A204.1 (cell line): ENCODE results near the gene PNLIPRP3.
"Not testable (repeated sequence)": the region's sequence is repeated elsewhere in the genome, so short reads cannot be mapped to it uniquely, and the experiment has no call there.

Source experiments
- FAIRE-seq: peaks from 2 replicates; lab custom pipeline; 2012; peaks lifted over from hg19 to GRCh38; lab: Jason Lieb, UNC

PNLIPRP3 gene

DNA sequence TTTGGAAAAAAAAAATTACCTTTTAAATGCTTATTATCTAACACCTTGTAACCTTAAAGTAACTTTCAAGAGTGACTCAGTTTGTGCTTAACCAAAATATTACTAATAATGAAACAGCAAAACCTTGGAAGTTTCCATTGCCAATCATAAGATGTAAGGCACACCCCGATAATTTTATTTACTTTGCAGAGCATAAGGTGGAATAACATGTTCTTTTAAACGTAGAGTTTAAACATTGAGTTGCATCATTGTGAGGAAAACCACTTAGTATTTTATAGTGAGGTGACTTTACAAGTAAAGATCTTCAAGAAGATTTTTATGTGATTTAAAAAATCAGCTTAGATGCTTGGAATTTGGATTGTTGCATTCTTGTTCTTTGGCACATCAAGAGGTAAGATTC, at the start of gene PNLIPRP3:
TSS of gene PNLIPRP3 (plus strand) at position 177 of the 400 bp plus-strand sequence. CDS start at position 343, 166 bp downstream.
- FAIRE-seq, result no peak

DNA sequence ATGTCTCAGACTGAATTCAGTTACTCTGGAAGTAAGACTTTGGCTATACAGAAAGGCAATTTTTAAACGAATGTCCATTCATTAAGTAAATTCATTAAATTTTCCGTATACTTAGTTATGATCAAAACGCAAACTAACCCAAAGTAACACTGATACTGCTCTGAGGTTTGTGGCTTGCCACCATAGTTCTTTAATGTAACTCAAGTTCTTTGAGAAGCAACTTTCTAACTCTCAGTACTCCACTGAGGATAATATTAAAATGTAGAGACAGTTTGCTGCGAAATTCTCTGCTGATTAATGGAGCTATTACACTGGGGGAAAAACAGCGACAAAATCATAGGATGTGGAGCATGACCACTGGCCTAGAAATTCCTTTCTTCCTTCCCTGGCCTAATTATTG, 45.4 kb upstream of the PNLIPRP3 start:
- FAIRE-seq, result no peak

- no peak for FAIRE-seq
Observed at GRCh38 chr10:116385311-116385710, 42.3 kb upstream of the PNLIPRP3 start.

DNA sequence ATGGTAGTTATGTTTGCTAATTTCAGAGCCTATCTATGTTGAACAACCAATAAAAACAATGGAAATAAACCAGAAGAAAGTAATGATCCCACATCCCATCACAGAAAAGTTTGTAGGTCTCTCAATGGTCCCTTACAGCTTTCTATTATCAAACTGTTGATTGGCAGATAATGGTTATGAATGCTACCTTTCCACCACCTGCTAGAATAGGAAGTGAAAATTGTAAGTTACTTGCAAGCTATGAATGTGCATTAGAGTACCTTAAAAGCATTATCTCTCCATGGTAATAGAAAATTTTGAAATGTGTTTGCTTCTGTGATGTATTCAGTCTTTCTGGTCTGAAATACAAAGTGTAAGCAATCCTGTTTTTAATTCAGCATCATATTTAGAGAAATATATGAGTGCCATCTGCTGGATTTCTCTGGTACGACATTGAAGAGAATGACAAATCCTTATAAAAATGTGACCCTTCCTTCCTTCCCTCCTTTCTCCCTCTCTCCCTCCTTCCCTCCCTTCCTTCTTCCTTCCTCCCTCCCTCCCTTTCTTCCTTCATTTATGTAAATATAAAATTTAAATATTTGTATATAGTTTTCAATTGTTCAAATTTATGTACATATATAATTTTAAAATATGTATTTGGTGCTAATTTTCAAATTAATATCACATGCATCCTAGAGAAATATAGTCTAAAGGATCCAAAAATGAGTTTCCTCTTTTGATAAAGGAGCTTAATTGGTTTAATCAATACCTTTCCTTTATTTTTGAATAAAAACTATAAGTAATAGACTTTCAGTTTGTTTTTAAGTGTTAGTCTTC, 41.4 kb upstream of the PNLIPRP3 start:
- peak; percentile 94 for FAIRE-seq

GRCh38 chr10:116393246-116393831, 34.3 kb upstream of the PNLIPRP3 start:
- FAIRE-seq, result not testable (repeated sequence)

DNA sequence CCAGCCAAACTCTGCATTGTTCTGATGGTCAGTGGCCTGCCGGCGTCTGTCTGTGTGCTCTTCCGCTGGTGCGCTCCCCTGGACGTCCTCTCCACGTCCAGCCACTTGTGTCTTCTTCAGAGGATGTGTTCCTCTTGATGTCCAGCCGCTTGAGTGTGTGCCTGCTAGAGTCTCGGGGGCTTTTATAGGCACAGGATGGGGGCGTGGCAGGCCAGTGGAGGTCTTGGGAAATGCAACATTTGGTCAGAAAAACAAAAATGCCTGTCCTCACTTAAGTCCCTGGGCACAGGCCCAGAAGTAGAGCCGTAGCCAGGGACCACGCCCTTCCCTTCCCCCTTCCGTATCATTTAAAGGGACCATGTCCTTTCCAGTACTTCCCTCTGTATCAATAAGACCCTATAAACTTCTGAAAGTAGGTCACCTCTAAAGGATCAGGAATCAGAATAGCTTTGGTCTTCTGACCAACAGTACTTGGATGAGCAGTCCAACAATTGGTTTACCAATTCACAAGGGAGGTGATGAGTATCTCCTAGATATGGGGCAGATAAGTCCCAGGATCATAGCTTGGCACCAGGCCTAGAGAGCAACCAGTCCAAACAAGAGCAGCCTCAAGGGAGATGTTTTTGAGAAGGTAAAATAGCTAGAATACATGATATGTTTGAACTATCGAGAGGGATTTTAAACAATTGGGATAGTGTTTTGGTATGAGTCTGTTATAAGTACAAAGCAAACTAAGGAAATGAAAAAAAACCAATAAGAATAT, 32.2 kb upstream of the PNLIPRP3 start:
- no peak for FAIRE-seq

- no peak for FAIRE-seq
Observed at GRCh38 chr10:116398224-116398623, 29.4 kb upstream of the PNLIPRP3 start.

GRCh38 chr10:116402858-116403257, 24.8 kb upstream of the PNLIPRP3 start:
- FAIRE-seq, result peak; percentile 3

DNA sequence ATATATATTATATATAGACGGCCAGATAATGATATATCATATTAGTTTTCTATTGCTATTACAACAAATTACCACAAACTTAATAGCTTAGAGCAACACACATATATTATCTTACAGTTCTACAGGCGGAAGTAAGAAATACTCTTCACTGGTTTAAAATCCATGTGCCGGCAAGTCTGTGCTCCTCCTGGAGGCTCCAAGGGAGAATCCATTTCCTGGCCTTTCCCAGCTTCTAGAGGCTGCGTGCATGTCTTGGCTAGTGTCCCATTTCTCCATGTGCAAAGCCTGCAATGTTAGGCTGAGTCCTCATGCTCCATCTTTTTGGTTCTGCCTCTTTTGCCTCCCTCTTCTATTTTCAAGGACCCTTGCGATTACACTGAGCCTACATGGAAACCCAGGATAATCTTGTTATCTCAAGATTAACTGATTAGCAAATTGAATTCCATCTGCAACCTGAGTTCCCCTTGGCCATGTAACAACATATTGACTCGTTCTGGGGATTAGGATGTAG, 23.9 kb upstream of the PNLIPRP3 start:
- no peak for FAIRE-seq

GRCh38 chr10:116408719-116409118, 18.9 kb upstream of the PNLIPRP3 start:
- no peak for FAIRE-seq

DNA sequence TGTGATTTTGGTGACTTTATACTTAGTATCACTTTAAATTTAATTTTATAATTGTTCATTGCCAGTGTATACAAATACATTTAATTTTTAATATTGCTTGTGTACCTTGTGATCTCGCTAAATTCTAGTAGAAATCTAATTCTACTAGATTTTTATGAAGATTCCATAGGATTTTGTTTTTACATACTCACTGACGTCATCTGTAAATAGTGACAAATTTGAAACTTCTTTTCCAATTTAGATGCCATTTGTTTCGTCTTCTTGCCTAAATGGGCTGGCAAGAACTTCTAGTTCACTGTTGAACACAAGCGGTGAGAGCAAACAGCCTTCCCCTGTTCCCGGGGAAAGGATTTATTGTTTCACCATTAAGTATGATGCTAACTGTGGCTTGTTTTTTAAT, 17.3 kb upstream of the PNLIPRP3 start:
- FAIRE-seq, result no peak

DNA sequence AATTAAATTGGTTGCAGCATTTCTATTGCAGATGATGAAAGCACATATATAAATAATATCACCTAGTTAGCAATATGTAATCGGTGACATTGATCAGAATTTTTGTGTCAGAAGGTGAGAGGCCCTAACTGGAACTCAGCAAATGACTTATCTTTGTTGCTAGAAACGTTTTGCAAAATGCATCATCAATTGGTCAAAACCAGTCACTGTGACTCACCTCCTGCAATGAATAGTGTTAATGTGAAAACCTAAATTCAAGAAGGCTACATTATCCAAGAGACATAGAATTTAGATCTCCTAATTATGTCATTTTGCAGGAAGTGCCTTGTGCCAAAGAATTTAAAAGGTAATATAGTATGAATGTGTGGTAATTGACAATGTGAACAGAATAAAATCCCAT, 9.8 kb upstream of the PNLIPRP3 start:
- FAIRE-seq, result no peak

DNA sequence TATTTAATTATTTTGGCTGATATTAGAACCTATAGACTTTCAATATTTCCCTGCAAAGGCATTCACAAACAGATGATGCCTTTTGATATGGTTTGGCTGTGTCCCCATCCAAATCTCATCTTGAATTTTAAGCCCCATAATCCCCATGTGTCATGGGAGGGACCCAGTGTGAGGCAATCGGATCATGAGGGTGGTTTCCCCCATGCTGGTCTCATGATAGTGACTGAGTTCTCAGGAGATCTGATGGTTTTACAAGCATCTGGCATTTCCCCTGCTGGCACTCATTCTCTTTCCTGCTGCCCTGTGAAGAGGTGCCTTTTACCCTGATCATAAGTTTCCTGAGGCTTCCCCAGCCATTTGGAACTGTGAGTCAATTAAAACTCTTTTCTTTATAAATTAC, 9.3 kb upstream of the PNLIPRP3 start:
- no peak for FAIRE-seq

DNA sequence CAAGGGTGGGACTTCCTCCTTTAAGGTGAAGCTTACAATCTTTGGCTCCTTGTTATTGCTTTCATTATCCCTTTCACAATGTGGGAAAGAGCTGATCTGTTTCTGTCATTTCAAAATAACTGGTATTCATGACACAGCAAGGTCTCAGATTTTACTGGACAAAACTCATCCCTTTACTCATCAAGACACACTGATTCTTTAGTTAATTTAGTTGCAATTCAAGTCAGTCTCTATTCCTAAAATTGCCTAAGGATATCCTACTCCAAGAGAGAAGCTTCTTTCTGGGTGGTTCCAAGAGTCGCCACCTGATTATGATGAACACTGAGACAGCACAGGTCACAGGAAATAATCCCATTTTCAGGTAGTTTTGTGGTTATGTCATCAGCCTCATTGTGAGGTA, 5.8 kb upstream of the PNLIPRP3 start:
- no peak for FAIRE-seq

DNA sequence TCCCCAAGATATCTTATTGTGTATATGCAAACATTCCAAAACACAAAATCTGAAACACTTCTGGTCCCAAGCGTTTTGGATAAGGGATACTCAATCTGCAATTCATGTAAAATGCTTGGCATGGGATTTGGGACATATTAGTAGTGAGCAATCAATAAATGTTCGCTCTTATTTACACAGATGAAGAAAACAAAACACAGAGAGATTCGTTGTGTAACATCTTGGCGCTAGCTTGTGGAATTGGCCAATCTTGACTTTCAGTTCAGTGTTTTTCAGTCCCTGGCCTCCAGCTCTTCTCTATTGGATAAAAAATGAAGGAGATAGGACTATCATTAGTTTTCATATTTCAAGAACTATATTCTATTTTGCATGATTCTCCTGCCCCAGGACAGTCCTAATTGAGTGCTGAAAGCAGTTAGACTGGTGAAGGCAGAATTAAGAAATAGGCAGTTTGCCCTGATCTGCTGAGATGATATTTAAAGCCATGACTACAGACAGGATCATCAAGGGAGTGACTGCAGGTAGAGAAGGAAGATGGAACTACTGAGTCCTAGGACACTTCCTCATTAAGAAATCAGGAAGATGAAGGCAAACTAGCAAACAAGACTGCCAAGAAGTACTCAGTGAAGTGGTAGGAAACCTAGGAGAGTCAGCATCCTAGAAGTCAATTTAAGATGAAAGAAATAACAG, 1.8 kb downstream of the PNLIPRP3 start:
- no peak for FAIRE-seq

GRCh38 chr10:116430288-116430687, 2.6 kb downstream of the PNLIPRP3 start:
- no peak for FAIRE-seq

DNA sequence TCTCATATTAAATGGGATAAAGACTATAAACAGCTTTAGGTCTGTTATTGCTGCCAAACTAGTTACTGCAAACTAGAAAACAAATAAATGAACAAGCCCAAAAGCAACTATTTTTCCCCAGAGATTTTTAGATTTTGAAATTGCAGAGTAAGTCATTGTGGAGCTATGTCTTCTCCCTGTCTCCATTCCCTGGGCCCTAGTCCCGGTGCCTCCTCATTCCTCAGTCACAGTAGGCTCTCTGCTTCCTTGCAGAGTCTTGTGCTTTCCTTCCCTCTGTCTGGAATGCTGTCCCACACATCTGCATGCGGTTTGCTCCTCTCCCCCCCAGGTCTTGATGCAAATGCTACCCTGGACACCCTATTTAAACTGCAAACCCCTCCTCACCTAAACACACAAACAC, 4.0 kb downstream of the PNLIPRP3 start:
- FAIRE-seq, result no peak

DNA sequence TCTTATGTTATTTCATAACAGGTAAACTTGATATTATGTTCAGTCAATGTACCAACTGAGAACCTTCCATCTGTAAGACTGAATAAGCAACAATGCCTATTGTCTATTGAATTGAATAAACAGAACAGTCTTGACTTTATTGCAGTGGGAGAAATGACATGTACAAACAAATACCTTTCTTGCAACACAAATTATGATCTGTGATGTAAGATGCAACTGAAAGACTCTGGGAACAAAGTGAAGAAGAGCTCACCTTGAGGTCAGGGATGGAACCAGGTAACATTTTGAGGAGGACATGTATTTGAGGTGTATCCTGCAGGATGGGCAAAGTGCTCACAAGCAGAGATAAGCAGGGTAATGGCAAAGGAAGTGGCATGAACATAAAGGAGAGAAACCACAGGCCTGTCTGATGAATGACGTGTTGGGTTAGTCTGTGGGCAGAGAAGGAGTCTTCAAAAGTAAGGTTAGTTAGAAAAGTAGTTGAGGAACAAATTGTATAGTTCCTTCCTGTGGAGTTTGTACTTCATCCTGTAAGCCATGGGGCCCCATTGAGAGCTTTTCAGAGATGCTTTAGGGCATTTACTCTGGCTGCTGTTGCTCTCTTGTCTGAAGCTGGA, 9.5 kb downstream of the PNLIPRP3 start:
- FAIRE-seq, result no peak

- no peak for FAIRE-seq
Observed at GRCh38 chr10:116440330-116441030, 12.8 kb downstream of the PNLIPRP3 start.

DNA sequence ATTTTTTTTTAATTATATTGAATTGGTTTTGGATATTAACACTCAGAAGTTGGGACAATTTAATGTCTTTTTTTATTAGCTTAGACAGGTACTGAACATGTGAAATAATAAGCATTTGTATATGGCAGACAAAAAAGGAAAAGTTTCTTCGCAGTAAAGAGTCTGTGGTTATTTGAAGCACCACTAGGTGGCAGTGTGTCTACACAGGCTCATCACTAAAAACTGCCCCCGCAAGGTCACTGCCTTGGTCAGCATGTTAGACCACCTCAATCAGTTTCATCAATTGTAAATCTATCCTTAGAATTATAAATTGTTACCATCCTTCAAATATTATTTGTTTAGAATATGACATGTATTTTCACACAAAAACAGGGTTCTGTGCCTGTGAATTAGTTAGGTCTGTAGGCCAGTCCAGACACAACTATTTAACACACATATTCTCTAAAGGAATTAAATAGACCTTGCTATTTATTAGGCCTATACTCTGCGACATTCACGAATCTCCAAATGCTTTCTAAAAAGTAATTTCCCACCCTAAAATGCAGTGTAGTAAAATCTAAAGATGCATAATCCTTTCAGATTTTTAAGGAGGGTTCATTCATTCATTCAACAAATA, 17.0 kb downstream of the PNLIPRP3 start:
- FAIRE-seq, result peak; percentile 91

DNA sequence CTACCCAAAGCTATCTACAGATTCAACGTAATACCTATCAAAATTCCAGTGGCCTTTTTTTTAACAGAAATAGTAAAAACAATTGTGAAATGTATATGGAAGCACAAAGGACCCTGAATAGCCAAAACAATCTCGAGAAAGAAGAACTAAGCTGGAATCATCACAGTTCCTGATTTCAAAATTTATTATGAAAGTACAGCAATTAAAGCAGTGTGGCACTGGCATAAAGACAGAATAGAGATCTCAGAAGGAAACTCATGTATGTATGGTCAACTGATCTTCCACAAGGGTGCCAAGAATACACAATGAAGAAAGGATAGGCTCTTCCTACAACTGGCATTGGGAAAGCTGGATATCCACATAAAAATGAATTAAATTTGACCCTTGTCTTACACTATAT, 23.2 kb downstream of the PNLIPRP3 start:
- FAIRE-seq, result no peak
